ENCODE data around the gene RASGRP2.

The RASGRP2 gene

GRCh38 chr11:64694821-64695365, 49.0 kb downstream of the RASGRP2 start:
- DNase-seq (ENCODE audit: low spot score): no peak

- no peak for DNase-seq (ENCODE audit: low spot score)
Observed at GRCh38 chr11:64694026-64694755, 49.8 kb downstream of the RASGRP2 start.

- no peak for DNase-seq (ENCODE audit: low spot score)
Observed at GRCh38 chr11:64692764-64693331, 51.1 kb downstream of the RASGRP2 start.

GRCh38 chr11:64691543-64691942, 52.4 kb downstream of the RASGRP2 start:
- DNase-seq (ENCODE audit: low spot score): no peak

GRCh38 chr11:64690235-64690634, 53.7 kb downstream of the RASGRP2 start:
- no peak for DNase-seq (ENCODE audit: low spot score)

GRCh38 chr11:64688534-64688982, 55.4 kb downstream of the RASGRP2 start:
- peak; percentile 91 for DNase-seq (ENCODE audit: low spot score)

GRCh38 chr11:64687643-64688533, 56.1 kb downstream of the RASGRP2 start:
- no peak for DNase-seq (ENCODE audit: low spot score)

GRCh38 chr11:64687204-64687603, 56.7 kb downstream of the RASGRP2 start:
- no peak for DNase-seq (ENCODE audit: low spot score)

- DNase-seq (ENCODE audit: low spot score): no peak
Observed at GRCh38 chr11:64686466-64687170, 57.3 kb downstream of the RASGRP2 start.

GRCh38 chr11:64685536-64685935, 58.4 kb downstream of the RASGRP2 start:
- DNase-seq (ENCODE audit: low spot score): no peak

- DNase-seq (ENCODE audit: low spot score): no peak
Observed at GRCh38 chr11:64684357-64684756, 59.6 kb downstream of the RASGRP2 start.

GRCh38 chr11:64681171-64681570, 62.8 kb downstream of the RASGRP2 start:
- no peak for DNase-seq (ENCODE audit: low spot score)

- no peak for DNase-seq (ENCODE audit: low spot score)
Observed at GRCh38 chr11:64679846-64680245, 64.1 kb downstream of the RASGRP2 start.

- peak; percentile 51 for DNase-seq (ENCODE audit: low spot score)
Observed at GRCh38 chr11:64677441-64678023, 66.4 kb downstream of the RASGRP2 start.
